GM12891 (cell line): ENCODE data around the gene BAIAP2L2.
A peak's percentile ranks its signal among the peaks of the same experiment; 100 is the strongest.

Source experiments
- DNase-seq: peaks from one replicate; pipeline ENCODE4 v3.0.0; 2011; ENCODE audit warnings: low spot score; ENCODE audit not compliant: insufficient read length
- FAIRE-seq: peaks from 2 replicates; lab custom pipeline; 2011; peaks lifted over from hg19 to GRCh38; lab: Jason Lieb, UNC
- PAX5 ChIP-seq: IDR thresholded peaks from 2 replicates; pipeline ENCODE4 v1.6.1; 2011; ENCODE audit warnings: low read length, moderate library complexity, mild to moderate bottlenecking; ENCODE audit not compliant: insufficient read depth, severe bottlenecking
- POLR2A ChIP-seq: IDR thresholded peaks from 2 replicates; pipeline ENCODE4 v1.6.1; 2011; ENCODE audit warnings: low read depth, low read length, control low read depth
- POLR2AphosphoS5 ChIP-seq: IDR thresholded peaks from 2 replicates; pipeline ENCODE4 v1.6.1; 2011; ENCODE audit warnings: low read depth, low read length, control low read depth
- POU2F2 ChIP-seq: IDR thresholded peaks from 2 replicates; pipeline ENCODE4 v1.6.1; 2011; ENCODE audit warnings: low read depth, mild to moderate bottlenecking, control low read depth, low read length, moderate library complexity
- SPI1 ChIP-seq: IDR thresholded peaks from 2 replicates; pipeline ENCODE4 v1.6.1; 2011; ENCODE audit warnings: low read depth, low read length, control low read depth
- TAF1 ChIP-seq: IDR thresholded peaks from 2 replicates; pipeline ENCODE4 v1.6.1; 2011; ENCODE audit warnings: low read depth, low read length, control low read depth

The BAIAP2L2 gene

DNA sequence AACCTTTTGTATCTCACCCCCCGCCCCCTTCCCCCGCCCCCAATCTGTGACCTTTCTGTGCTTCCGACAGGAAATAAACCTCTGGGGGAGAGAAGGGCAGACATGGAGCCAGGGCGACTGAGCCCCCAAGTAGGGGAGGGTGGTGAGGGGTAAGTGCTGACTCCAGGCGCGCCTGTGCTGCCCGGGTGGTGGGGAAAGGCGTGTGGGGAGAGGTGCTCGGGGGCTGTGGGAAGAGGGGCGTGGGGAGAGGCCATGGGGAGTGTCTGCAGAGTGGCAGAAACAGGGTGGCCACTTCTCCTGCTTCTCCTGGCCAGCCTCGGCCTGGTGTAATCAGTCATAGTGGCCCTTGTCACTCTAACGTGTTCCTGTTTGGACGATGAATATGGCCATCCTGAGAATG lies 34.5 kb downstream of the BAIAP2L2 start:
- TF ChIP-seq SPI1 (no peak), POU2F2 (no peak), TAF1 (no peak), POLR2A (no peak), POLR2AphosphoS5 (no peak), PAX5 (no peak)
- DNase-seq (no peak), FAIRE-seq (no peak)

DNA sequence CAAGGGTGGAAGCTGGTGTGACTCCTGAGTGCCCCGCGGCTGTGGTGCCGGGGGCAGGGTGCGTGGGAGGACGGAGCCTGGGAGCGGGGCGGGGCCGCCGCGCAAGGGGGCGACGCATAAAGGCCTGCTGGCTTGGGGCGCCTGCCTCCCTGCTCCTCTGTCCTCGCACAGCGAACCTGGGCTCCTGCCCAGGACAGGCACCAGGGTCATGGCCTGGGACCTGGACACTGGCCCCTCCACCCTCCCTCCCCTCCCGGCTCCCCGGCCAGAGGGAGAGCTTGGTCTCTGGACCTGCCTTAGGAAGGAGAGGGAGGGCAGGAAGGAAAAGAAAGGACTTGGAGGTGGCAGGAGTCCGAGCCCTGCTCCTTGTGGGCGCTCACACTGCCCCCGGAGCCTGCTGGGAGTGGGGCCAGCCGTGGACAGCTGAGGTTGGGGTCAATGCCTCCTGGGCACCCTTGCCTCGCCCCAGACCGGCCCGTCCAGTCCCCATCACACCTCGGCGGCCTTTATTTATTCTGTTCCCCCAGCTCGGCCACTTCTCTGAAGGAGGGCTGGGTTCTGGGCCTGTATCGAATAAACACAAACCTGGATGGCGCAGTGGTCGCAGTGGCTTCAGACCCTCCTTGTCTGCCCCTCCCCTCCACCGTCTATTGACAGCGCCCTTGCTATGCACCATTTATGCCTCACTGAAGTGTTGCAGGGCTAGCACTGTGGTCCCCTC lies 35.2 kb downstream of the BAIAP2L2 start:
- DNase-seq (no peak), FAIRE-seq (no peak)
- no peak for TF ChIP-seq POLR2A
- TF ChIP-seq SPI1, result no peak
- TF ChIP-seq TAF1, result no peak
- no peak for TF ChIP-seq POU2F2
- no peak for TF ChIP-seq PAX5
- TF ChIP-seq POLR2AphosphoS5, result no peak

DNA sequence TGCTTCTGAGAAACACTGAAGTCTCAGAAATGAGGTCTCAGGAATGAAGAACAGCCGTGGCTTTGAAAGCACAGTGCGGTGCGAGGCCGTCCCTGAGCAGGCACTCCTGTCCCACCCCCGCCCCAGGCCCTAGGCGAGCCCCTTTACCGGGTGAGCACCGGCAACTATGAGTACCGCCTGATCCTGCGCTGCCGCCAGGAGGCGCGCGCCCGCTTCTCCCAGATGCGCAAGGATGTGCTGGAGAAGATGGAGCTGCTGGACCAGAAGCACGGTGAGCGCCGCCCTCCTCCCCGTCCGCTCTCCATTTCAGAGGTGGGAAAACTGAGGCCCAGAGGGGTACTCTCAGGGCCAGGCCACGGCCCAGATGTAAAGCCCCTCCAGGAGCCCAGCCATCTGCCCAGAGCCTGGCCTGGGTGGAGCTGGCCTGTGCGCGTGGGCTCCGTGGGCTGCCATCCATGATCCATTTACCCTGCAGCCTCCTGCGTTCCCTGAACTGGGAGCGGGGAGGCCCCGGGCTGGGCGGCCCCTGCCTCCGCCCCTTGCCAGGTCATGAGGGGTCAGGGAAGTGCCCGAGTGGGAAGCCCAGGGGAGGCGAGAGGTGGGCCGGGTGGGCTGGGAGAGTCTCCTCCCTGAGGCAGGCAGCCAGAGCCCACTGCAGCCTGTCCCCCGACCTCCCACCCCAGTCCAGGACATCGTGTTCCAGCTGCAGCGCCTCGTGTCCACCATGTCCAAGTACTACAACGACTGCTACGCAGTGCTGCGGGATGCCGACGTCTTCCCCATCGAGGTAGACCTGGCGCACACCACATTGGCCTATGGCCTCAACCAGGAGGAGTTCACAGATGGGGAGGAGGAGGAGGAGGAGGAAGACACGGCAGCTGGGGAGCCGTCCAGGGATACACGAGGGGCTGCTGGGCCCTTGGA lies 36.0 kb downstream of the BAIAP2L2 start:
- FAIRE-seq, result no peak
- DNase-seq, result no peak

DNA sequence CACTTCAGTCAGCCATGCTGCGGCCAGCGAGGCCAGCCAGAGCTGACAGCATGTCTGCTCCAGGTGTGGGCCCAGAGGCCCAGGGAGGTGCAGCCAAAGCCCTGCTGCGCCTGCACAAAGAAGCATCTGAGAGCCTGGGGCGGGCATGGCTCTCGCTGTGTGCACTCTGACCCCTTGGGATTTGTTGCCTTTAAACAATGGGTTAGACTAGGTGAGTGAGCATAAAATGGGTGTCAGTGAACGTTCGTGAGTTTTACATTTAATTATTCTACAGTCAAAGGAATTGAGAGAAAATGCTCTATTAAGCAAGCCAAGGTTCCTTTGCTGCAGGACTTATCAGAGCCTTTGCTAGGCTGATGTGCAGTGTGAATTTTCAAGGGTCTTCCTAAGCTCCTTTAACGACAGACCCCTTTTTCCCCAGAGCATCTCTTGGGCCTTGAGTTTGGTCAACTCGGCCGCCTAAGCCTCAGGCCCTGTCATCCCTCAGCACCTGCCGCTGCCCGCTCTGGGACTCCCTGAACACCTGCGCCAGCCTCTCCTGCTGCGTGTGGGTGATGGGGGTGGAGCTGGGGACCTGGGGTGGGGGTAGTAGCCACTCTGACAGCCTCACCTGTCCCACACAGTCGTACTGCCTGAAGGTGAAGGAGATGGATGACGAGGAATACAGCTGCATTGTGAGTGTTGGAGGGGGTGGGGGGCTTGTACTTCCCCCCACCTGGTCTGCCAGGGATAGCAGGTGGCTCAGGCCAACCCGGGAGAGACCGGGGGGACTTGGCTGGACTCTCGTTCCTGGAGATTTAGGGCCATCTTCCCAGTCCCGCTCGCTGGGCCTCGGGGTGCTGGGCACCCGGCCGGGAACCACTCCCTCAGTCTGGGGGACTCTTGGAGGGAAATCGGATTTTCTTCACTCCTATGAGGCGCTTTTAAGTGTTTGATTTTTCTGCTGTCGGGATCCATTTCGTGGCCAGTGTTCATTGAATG lies 37.0 kb downstream of the BAIAP2L2 start:
- TF ChIP-seq POU2F2 (no peak), TAF1 (no peak), POLR2AphosphoS5 (no peak)
- FAIRE-seq, result no peak

More for the DNA sequence above, 36.0 kb downstream of the BAIAP2L2 start:
- TF ChIP-seq SPI1 (no peak), POU2F2 (no peak), POLR2AphosphoS5 (no peak), PAX5 (no peak), POLR2A (no peak), TAF1 (no peak)

DNA sequence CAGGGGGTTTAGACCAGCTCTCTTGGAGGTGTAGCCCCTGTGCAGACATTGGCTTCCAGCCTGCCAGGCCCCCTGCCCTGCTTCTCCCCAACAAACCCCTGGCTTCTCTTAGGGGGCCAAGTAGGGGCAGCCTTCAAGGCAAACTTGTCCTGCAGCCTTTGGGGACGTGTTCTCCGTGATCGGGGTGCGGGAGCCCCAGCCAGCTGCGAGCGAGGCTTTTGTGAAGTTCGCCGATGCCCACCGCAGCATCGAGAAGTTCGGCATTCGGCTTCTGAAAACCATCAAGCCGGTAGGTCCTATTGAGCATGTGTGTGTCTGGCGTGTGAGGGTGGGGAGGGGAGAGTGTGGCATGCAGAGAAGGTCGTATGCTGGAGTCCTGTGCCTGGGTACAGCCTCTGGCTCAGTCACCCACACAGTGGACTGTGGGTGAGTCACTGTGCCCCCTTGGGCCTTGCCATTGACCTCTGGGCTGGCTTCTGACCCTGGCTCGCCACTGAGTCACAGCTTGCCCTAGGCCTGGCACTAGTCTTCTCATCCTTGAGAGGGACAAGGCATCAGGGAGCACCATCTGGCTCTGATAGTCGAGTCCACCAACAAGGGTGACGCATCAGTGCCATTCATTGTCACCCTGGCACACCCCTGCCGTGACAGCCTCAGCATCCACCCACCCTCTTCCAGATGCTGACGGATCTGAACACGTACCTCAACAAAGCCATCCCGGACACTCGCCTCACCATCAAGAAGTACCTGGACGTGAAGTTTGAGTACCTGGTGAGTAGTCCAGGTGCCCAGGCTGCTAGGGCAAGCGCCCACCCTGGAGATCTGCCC lies 37.9 kb downstream of the BAIAP2L2 start:
- TF ChIP-seq POLR2A (no peak), SPI1 (no peak), TAF1 (no peak), POU2F2 (no peak), PAX5 (no peak)
- FAIRE-seq (peak; percentile 66), DNase-seq (no peak)

More for the DNA sequence above, 37.0 kb downstream of the BAIAP2L2 start:
- no peak for DNase-seq

DNA sequence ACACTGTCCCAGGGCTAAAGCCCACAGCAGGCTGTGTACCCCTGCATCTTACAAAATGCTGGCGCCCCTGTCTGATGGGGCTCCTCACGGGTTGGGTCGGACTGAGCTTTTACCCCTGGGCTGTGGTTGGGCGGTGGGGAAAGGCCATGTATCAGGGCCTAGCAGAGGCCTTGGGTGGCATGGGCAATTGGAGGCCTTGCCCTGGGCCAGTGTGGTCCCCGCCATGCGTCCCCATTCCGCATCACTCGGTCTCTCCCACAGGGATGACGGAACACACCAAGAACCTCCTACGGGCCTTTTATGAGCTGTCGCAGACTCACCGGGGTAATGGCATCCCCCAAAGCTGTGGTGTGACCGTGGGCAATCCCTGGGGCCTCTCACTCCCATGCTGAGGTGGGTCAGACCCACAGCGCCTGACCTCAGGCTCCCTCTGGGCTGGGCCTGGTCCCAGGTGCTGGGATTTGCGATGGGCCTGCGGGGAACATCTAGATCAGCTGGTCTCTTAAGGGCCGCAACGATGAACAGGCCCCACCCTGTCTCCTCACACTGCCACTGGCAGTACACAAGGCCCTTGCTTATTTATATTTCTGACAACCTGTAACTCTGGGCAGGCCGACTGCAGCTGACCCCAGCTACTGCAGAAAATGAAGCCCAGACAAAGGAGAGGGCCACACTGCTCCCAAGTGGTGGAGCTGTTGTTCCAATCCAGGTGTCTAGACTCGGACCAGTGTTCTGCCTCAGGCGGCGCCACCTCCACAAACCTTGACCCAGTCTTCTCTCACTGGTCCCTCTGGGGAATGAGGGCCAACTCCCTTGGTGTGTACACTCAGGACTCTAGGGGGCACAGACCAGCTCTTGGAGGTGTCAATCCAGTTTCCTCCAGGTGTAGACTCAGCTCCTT lies 38.8 kb downstream of the BAIAP2L2 start:
- TF ChIP-seq PAX5 (no peak), POLR2A (no peak), POLR2AphosphoS5 (no peak), POU2F2 (no peak), TAF1 (no peak), SPI1 (no peak)
- FAIRE-seq, result no peak
- no peak for DNase-seq

DNA sequence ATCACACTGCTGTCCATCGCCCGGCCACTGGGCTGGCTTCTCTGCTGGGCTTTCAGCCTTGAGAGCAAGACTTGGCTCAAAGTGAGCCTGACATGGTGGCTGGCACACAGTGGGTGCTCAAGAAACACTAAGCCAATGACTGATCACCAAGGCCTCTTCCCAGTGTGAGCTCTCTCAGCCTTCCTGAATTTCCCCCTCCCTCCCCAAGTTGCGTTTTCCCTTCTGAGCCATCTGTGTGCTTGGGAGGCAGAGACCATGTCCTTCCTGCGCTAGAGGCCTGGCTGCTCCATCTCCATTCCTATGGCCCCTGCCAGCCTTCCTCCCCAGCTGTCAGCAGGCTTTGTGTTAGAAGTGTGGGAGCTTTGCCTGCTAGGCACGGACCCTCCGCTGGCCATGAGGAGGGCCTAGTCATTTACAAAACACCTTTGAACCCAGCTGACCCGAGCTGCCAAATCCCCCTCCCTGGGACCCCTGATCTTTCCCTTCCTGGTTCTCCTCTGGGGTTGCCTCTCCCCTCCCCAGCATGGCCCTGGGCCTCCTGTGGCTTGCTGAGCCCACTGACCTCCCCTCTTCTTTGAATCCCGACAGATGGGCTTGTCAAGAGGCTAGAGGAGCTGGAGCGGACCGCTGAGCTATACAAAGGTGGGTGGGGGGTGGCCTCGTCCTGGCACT lies 40.1 kb downstream of the BAIAP2L2 start:
- FAIRE-seq (no peak), DNase-seq (no peak)
- TF ChIP-seq TAF1 (no peak), POLR2A (no peak), SPI1 (no peak), POU2F2 (no peak)
